Inflammatory macrophage treated with lipopolysaccharide for 1 hour (primary cell): Measurements from ENCODE around the gene GMDS.

Experiments
- DNase-seq, 2 donors: peaks; one replicate each; pipeline ENCODE4 v3.0.0-alpha.2; 2020 to 2022

Gene GMDS

DNA sequence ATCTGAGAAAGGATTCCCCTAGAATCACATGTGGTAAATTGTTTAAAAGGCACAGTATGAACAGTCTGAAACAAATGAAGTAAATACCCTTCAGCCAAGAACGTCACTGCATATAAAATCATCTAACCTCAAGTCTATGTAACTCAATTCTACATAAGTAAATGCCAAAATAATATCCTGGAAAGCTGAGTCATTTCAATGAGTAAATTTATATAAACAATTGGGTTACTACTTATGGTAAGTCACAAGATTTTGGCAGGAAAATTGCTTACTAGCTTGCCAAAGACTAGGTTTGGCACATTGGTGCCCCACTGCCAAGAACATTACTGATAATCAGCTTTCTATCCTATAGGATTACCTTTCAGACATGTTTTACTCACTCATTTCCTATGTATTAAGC, 8.4 kb downstream of the GMDS start:
- DNase-seq = no peak

DNA sequence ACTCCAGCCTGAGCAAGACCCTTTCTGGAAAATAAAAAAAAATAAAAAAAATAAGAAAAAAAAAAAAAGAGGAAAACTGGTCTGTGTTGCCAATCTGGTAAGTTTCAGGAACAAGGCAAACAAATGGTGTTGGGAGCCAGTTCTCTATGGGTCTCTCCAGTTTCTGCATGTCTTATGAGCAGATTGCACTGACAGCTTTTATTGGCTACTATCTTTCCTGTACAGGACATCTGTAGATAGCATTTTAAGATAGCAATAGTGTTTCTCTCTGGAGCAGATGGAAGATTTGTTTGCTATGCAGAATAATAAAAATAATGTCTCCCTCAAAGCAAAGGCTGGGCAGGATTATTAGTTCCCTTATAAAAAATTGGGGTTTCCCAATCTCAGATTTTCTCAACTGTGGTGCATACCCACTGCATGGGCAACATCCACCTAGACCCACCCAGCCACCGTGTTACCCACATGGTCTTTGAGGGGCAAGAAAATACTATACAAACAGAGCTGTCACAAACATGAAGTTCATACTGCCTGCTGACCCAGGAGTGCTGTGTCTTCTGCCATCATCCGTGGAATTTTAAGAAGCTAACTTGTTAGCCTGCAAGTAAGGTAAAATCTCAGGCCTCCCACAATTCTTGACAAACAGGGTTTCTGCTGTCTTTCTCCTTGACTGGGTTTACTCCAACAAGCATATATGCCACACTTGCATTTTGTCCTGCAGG, 9.5 kb downstream of the GMDS start:
- DNase-seq = no peak

DNA sequence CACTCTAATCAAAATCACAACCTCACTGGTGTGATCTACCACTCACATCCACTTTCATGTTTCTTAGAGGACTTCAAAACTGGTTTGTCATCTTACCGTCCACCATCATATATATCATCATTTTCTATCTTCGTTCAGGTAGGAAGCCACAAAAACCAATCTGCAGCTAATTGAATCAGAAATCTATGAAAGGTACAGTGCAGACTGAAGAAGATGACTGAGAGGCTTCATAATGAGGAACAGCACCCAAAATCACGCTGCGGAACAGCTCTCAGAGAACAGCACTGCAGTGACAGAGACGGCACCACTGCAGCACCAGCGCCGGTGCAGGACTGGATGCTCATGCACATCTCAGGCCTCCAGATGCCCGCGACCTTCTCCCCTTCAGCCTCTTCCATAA, 13.0 kb downstream of the GMDS start:
- DNase-seq = no peak

DNA sequence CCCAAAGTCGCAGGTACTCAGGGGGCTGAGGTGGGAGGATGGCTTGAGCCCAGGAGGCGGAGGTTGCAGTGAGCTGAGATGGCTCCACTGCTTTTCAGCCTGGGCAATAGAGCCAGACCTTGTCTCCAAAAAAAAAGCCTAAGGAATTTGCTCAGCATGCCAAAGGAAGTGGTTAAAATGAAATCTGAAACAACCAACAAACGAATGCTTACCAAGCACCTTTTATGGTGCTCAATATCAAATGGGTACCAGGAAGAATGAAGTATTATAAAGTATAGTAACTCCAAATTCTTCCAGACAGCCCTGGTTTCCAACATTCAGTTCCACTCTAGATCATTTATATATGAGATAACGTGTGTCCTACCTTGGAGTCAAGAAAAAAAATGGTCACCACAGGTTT, 14.0 kb downstream of the GMDS start:
- DNase-seq = no peak

DNA sequence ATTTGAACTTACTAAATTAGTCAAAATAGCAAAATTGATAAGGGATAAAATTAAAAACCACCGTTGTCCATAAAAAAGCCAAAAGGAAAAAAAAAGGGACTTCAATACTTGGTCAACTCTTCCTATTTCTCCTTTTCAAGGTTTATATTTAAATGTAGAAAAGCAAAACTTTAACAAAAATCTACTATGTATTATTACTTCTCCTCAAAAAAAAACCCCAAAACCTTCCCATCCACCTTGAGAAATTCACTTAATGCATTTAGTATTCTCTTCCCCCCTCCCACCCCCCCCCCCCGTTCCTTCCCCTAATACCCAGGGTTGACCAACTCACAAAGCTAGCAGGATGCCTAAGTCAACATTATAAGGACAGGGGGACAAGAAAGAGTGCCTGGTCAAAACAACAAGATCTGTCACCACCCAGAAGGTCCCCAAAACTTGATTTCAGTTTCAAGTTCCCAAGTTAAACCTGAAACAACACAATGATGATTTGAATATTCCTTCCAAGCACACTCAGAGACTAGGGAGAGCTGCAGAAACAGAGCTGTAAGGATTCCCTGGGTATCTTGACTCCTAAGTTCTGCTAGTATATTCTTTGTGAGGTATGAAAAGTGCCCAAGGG, 14.6 kb downstream of the GMDS start:
- DNase-seq = no peak

DNA sequence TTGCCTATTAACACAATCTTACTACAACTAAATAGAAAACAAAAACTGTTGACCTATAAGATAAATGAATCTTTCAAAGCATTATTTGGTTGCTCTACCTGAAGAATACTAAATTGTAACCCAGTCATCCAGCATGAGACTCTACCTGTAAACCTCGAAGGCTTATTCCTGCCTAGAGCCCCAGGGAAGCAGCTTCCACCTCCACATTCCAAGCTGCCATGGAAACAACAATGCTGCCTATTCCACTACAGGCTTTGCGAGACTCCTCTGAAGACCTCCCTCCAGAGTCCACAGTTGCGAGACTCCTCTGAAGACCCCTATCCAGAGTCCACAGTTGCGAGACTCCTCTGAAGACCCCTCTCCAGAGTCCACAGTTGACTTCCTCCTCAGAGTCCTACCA, 15.7 kb downstream of the GMDS start:
- DNase-seq = no peak

DNA sequence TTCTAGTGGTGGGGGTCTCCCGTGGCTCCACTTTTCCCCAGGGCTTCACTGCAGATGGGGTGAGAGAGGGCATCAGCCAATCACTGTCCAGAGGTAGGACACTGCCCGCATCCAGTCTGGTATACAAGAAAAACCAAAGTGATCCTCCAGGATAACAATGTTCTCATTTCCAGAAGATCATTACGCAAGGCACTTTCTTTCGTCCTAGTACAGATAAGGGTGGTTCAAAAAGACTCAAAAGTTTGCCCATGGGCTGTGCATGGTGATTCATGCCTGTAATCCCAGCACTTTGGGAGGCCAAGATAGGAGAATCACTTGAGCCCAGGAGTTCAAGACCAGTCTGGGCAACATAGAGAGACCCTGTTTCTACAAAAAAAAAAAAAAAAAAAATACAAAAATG, 16.4 kb downstream of the GMDS start:
- no peak for DNase-seq

DNA sequence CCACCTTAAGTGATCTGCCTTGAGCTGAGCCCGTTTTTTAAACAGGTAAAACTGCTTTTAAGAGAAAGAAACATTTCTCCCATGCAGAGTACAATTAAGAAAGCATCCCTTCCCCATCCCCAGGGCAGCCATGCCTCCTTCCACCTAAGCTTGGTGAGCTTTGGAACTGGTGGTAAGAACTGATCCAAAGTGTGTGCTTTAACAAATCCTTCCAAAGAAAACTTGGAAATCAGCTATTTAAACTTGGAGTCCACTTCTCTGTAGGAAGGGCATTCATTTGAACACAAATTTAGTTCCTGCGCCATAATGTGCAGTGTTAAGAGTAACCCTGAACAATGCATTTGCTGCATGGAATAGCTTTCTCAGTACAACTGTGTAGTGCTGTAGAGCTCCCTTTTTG, 17.0 kb downstream of the GMDS start:
- no peak for DNase-seq

DNA sequence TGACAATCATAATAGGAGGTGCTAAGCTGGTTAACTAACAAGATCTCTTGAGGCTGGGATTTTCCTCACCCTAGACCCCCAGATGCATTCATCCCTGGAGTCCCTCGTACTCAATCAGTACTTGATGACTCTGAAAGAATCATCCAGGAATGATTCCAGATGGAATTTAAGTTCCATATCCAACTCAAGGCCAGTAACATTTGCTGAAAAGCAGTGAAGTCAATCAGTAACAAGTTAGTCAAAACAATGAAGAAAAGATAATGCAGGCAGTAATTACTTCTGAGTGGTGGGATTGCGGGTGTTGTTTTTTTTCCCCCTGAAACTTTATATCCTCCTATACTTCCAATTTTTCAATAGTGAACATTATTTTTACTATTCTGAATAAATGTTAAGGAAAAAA, 18.6 kb downstream of the GMDS start:
- DNase-seq = no peak

DNA sequence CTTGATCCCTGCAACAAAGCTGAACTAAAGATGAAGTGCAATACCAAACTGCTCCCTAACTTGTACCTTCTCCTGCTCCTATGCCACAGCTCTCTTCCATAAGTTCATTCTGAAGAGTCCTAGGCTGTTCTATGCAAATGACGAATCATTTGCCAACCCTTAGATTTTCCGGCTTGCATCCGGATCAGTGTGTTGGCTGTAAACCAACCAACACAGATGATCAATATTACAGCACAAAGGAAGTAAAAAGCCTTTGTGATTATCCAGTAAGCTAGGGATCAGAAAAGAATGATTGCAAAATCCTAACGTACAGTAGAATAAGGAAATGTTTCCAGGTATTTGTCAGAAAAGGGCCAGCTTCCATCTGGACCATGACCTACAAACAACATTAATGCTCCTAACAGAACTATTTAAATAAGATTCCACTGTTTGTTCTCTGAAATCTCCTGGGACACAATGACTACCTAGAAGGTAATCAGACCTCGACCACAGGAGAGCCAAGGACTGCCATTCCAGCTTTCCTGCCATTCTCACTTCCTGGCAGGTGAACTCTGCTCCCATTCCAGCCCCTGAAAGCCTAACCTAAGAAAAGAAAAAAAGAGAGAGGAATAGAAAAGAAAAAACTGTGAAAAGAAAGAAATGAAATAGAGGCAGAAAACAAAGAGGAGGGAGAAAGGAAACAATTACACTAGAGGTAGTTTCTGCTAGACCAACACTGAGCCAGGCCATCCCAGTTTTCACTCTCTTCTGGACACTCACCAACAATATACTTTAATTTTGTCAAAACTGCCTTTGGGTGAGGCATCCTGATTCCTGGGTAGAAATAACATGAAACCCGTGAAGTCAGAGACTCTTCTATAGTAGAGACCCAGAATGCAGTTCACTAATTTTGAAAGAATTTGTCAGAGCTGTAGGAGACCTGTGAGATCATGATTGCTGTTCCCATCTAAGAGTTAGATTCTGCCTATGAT, 19.7 kb downstream of the GMDS start:
- DNase-seq = no peak

DNA sequence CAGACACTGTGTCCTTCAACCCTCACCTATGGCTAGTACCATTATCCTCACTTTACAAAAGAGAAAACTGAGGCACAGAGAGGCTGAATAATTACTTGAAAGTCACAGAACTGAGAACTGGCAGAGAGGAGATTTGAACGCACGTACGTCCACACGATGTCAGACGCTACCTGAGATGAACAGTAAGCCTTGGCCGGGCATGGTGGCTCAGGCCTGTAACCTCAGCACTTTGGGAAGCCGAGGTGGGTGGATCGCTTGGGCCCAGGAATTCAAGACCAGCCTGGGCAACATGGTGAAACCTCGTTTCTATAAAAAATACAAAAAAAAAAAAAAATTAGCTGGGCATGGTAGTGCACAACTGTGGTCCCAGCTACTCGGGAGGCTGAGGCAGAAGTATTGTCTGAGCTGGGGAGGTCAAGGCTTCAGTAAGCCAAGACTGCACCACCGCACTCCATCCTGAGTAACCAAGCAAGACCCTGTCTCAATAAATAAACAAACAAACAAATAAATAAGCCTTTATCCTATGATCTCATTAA, 20.5 kb downstream of the GMDS start:
- DNase-seq = no peak

DNA sequence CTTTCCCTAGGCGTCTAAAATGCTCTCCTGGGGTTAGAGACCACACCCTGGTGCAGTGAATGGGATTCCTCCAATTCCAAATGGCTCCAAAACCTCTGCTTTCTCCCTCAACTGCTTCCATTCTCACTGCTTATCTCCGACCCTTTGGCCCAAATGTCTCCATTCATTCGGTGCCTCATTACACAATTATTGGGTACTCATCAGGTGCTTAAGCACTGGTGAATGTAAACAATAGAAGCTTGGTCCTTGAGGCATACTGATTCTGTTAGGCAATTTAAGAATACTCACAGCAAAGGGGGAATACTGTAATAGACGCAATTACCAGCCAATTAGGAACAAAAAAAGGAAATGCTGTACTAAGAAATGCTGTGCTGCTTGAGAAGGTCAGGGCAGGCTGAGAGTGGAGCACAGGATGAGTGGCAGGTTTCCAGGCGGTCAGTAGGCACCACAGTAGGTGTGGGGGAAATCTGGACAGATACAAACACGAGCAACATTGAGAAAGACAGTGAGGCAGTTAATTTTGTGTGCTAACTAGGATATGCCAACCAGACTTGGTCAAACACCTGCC, 23.0 kb downstream of the GMDS start:
- peak; percentile 15 to 25 for DNase-seq

DNA sequence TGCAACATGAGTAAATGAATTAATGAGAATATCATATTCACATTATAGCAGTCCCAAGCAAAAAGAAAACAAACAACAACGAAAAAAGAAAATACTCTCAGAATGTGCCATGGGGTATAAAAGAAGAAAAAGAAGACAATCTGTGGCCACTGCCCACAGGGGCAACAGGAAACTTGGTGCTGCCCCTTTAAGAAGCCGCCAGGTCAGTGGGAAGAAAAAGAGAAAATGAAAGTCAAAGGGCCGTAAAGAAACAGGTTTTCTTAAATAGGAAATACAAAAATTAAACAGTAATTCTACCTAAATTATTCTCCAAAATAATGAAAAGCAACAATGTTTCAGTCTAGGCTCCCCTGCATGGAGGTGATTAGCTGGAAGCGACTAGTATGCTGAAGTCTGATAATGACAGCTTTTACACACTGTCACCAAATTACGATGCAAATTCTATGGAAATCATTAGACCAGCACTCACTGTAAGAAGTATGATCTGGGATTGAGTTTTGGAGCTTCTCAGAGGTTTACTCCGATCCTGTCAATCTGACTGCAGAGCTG, 23.6 kb downstream of the GMDS start:
- DNase-seq = peak; percentile 41 to 48

DNA sequence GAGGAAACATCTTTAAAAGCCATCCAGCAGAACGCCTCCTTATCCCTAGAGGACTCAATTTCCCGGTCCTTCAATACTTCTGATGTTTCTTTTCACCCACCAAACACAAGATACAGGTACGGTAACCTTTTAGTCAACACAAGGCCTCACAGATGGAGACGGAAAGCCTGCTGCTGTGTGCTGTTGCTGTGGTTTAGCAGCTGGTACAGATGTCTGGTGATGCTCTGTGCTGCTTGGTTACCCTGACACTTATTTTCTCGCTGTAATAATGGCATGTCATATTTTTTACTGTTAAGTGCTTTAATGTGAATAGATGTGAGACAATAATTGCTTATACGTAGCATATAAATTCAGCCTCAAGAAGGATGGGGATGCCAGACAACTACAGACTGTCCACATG, 25.3 kb downstream of the GMDS start:
- DNase-seq = no peak

DNA sequence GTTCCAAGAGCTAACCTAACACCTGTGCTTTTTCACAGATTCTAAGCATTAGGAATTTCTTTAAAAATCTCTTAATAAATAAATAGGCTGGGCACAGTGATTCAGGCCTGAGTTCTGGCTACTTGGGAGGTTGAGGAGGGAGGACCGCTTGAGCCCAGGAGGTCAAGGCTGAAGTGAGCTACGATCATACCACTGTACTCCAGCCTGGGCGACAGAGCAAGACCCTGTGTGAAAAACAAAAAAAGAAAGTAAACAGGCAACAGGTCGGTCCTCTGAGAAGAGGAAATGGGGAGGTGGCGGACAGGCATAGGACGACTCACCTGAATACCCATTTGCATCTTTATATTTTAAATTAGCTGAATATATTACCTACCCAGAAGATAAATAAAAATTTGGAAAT, 26.5 kb downstream of the GMDS start:
- DNase-seq = no peak

DNA sequence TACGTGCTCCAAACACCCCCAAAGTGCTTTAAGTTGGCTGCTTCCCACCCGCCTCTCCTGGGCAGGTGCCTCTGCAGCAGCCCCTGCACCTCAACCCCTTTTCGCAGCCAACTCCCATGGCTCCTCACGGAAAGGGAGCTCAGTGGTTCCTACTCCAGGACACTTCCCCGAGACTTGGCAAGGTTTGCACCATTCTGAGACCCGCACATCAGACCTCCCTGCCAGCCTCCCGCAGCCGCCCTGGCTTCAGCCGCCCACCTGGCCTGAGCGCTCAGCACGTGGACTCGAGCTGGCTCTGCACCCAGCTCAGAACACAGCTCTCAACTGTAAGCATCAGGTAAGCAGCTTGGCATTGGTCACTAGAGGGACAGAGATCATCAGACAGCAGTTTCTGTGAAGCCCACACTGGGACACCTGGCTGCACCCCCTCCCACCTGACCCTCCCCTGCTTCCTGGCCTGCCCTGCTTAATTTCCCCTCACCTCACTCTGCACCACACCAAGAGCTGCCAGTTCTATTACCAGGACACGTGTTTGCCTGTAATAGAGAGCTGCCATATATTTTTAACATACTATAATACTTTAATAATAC, 28.5 kb downstream of the GMDS start:
- DNase-seq = no peak

DNA sequence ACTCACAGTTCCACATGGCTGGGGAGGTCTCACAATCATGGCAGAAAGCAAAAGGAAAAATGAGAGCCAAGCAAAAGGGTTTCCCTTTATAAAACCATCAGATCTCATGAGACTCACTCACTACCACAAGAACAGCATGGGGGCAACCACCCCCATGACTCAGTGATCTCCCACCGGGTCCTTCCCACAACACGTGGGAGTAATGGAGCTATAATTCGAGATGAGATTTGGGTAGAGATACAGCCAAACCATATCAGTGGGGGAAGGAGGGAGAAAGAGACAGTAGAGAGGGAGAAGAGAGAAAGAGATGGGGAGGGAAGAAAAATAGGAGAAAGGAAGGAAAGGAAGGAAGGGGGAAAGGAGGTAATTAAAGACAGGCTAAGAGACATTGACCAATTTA, 30.1 kb downstream of the GMDS start:
- DNase-seq = no peak

DNA sequence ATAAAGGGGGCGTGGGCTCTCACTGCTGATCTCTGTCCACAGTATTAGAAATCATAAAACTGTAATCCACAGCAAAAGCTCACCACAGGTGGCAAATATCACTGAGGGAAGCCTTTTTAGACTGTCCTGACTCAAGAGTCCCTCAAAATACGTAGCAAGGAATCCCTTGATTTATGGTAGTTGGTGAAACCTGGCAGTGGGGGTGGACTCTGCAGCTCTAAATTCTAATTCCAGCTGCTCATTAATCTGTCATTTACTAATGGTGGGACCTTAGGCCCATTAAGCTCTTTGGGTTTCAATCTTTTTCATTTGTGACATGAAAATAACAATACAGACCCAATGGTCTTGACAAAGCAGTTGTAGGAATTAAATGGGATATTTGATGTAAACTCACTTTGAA, 32.3 kb downstream of the GMDS start:
- DNase-seq = no peak

DNA sequence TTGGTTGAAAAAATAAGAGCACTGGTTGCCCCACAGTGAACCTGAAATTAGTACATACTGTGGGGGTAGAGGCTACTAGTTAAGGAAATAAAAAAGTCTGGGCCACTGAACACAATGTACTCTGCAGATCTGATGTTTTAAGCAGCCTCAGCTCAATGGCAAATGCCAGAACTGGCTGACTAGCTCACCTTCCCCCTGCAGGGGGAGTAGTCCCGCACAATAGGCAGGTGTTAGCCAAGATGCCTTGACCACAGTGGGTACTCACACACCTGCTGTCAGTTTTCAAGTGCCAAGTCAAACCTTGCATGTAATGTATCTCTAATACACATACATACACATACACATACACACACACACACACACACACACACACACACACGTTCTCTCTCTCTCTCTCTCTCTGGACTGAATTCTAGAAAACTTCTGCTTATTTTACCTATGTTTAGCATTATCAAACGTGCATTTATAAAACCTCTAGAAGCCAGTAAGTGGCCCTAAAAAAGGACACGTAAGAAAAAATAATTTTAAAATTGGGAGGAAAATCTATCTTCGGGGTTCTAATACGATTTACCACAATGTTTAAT, 36.1 kb downstream of the GMDS start:
- no peak for DNase-seq

DNA sequence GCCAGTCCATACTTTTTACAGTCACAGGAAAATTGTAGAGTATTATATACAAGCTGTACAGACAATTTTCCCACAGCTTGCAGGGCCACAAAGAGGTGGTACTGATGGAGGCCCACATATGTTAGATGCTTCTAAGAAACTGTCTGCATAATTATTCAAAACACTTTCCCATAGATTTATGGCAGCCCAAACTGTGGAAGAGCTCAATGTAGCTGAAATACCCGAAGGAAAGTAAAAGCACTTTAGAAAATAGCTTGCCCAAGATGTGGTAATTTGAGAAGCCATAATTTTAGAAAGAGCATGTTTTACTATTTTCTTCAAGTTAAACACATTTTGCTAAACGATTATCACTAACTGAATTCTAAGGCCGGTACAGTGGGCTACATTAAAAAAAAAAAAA, 36.9 kb downstream of the GMDS start:
- DNase-seq = no peak

DNA sequence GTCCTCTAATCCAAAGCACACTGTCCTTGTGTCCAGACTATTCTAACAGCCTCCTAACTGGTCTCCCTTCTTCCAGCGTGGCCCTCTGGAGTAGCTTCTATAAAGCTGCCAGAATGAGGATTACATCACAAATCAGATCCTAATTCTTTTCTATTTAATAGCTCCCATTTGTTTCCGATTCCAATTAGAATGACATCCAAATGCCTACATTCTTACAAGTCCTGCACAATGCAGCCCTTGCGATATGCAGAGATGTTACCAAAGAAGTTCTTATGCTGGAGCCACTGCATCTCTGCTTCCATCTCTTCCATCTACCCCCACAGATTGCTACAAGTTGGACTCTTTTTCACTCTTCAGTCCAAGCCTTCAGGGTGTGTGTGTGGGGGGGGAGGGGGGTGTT, 40.0 kb downstream of the GMDS start:
- DNase-seq = no peak

DNA sequence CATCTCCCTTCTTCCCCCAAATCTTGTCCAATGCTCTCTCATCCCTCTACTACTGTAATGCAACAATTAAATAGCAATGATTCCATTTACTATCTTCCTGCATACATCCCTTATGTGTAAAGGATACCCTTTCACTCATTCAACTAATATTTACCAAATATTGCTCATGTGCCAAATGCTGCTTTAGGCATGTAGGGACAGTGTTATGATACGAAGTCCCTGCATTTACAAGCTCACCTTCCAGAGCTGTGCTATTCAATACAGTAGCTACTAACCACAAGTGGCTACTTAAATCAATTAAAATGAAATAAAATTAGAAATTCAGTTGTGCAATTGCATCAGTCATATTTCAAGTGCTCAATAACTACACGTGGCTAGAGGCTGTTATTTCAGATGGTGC, 41.1 kb downstream of the GMDS start:
- no peak for DNase-seq
